Rectal smooth muscle tissue (tissue), 1 donor: ENCODE measurements around the gene DCDC2B.

Experiments used
- H3K27ac ChIP-seq: one replicate; pipeline ENCODE4 v1.7.0; 2013; ENCODE audit warnings: low read depth, low read length, inconsistent platforms
- H3K27me3 ChIP-seq: one replicate; pipeline ENCODE4 v1.7.0; 2013; ENCODE audit warnings: low read length; ENCODE audit not compliant: control insufficient read depth, insufficient read depth
- H3K36me3 ChIP-seq: one replicate; pipeline ENCODE4 v1.7.0; 2013; ENCODE audit warnings: low read length; ENCODE audit not compliant: control insufficient read depth, insufficient read depth
- H3K4me1 ChIP-seq: one replicate; pipeline ENCODE4 v1.7.0; 2013; ENCODE audit warnings: low read length; ENCODE audit not compliant: control insufficient read depth, insufficient read depth
- H3K4me3 ChIP-seq: one replicate; pipeline ENCODE4 v1.7.0; 2013; ENCODE audit warnings: low read length
- H3K9ac ChIP-seq: one replicate; pipeline ENCODE4 v1.7.0; 2013; ENCODE audit warnings: low read length

Gene DCDC2B

GRCh38 chr1:32220746-32221580 lies 12.1 kb downstream of the DCDC2B start:
- H3K36me3 ChIP-seq, result peaks cover 9% of the 10 kb centered on the region
- H3K27ac ChIP-seq, result no peak overlapping the region
- H3K9ac ChIP-seq, result no peak overlapping the region
- no peaks in the 10 kb centered on the region for H3K27me3 ChIP-seq
- peak overlapping the region; percentile 97 for H3K4me3 ChIP-seq
- peaks cover 12% of the 10 kb centered on the region for H3K4me1 ChIP-seq

- H3K4me1 ChIP-seq, result peaks cover 12% of the 10 kb centered on the region
- H3K9ac ChIP-seq, result peak overlapping the region; percentile 27
- no peaks in the 10 kb centered on the region for H3K27me3 ChIP-seq
- H3K4me3 ChIP-seq, result peak overlapping the region; percentile 97
- peak overlapping the region; percentile 94 for H3K27ac ChIP-seq
- H3K36me3 ChIP-seq, result peaks cover 5% of the 10 kb centered on the region
Observed at GRCh38 chr1:32221581-32221979, 12.7 kb downstream of the DCDC2B start.

GRCh38 chr1:32221980-32222755 lies 13.3 kb downstream of the DCDC2B start, which contains the start of the genes EIF3I and TMEM234:
TSS of gene EIF3I (plus strand) at chr1:32222407. CDS start at chr1:32222442, 35 bp downstream.
TSS of gene TMEM234 (minus strand) at chr1:32222353. CDS start at chr1:32222322, 31 bp downstream.
- Histone ChIP-seq H3K9ac (peak within 1 kb of the TSS; percentile 93), H3K27me3 (no peaks in the 10 kb centered on the region), H3K4me3 (peak within 1 kb of the TSS; percentile 97), H3K4me1 (peaks cover 12% of the 10 kb centered on the region), H3K27ac (peak within 1 kb of the TSS; percentile 94), H3K36me3 (no peaks in the 10 kb centered on the region)

DNA sequence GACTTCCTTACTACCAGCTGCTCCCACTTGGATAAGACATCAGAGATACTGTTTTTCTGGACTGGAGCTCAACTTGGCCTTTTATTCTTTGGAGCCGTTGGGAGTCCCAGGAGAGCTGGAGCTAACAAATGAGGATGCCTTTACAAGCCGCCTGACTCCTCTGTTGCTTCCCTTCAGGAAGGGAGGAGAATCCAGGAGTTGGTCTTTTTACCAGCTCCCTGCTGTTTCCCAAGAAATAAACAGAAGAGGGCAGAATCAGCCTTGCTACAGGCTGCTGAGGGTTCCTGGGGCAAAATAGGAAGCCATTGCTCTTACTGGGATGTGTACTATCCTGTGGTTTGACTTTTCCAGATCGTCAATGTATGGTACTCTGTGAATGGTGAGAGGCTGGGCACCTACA lies 14.8 kb downstream of the DCDC2B start:
- H3K36me3 ChIP-seq, result peaks cover 10% of the 10 kb centered on the region
- no peak overlapping the region for H3K4me3 ChIP-seq
- H3K27me3 ChIP-seq, result no peaks in the 10 kb centered on the region
- peaks cover 12% of the 10 kb centered on the region for H3K4me1 ChIP-seq
- H3K27ac ChIP-seq, result no peak overlapping the region
- no peak overlapping the region for H3K9ac ChIP-seq

GRCh38 chr1:32224285-32224684 lies 15.4 kb downstream of the DCDC2B start:
- H3K27me3 ChIP-seq, result no peaks in the 10 kb centered on the region
- peaks cover 15% of the 10 kb centered on the region for H3K36me3 ChIP-seq
- H3K9ac ChIP-seq, result no peak overlapping the region
- peaks cover 12% of the 10 kb centered on the region for H3K4me1 ChIP-seq
- H3K27ac ChIP-seq, result no peak overlapping the region
- no peak overlapping the region for H3K4me3 ChIP-seq

GRCh38 chr1:32228771-32229170 lies 19.9 kb downstream of the DCDC2B start:
- H3K27ac ChIP-seq, result no peak overlapping the region
- no peaks in the 10 kb centered on the region for H3K27me3 ChIP-seq
- H3K36me3 ChIP-seq, result peaks cover 24% of the 10 kb centered on the region
- no peak overlapping the region for H3K4me3 ChIP-seq
- H3K4me1 ChIP-seq, result no peaks in the 10 kb centered on the region
- H3K9ac ChIP-seq, result no peak overlapping the region

GRCh38 chr1:32231843-32232432 lies 23.0 kb downstream of the DCDC2B start:
- H3K9ac ChIP-seq, result no peak overlapping the region
- no peaks in the 10 kb centered on the region for H3K4me1 ChIP-seq
- no peak overlapping the region for H3K27ac ChIP-seq
- H3K4me3 ChIP-seq, result no peak overlapping the region
- H3K36me3 ChIP-seq, result peaks cover 24% of the 10 kb centered on the region
- no peaks in the 10 kb centered on the region for H3K27me3 ChIP-seq

DNA sequence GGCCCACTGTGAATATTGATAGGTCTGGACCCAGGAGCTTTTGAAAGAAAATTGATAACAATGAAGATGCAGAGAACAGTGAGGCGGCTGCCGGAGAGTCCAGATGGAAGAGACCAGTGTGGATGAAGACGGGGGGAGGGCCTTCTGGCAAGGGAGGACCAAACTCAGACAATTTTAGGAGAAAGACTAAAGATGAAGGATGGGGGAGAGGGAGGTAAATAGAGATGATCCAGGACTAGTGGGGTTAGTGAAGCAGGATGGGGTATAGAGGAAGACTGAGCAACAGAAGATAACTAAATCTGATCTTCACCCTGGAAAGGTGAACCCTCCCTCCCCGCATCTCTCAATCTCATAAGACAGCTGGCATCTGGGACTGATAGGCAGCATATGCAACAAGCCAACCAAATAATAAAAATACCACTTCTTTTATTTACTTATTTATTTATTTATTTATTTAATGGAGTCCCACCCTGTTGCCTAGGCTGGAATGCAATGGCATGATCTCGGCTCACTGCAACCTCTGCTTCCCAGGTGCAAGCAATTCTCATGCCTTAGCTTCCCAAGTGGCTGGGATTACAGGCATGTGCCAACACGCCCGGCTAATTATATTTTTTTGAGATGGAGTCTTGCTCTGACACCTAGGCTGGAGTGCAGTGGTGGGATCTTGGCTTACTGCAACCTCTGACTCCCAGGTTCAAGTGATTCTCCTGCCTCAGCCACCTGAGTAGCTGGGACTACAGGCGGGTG lies 23.8 kb downstream of the DCDC2B start:
- H3K4me3 ChIP-seq, result no peak overlapping the region
- H3K36me3 ChIP-seq, result peaks cover 23% of the 10 kb centered on the region
- no peak overlapping the region for H3K27ac ChIP-seq
- no peak overlapping the region for H3K9ac ChIP-seq
- H3K4me1 ChIP-seq, result no peaks in the 10 kb centered on the region
- H3K27me3 ChIP-seq, result no peaks in the 10 kb centered on the region

GRCh38 chr1:32234792-32235191 lies 25.9 kb downstream of the DCDC2B start:
- no peak overlapping the region for H3K4me3 ChIP-seq
- peaks cover 9% of the 10 kb centered on the region for H3K36me3 ChIP-seq
- H3K27ac ChIP-seq, result no peak overlapping the region
- no peaks in the 10 kb centered on the region for H3K4me1 ChIP-seq
- H3K9ac ChIP-seq, result no peak overlapping the region
- no peaks in the 10 kb centered on the region for H3K27me3 ChIP-seq

DNA sequence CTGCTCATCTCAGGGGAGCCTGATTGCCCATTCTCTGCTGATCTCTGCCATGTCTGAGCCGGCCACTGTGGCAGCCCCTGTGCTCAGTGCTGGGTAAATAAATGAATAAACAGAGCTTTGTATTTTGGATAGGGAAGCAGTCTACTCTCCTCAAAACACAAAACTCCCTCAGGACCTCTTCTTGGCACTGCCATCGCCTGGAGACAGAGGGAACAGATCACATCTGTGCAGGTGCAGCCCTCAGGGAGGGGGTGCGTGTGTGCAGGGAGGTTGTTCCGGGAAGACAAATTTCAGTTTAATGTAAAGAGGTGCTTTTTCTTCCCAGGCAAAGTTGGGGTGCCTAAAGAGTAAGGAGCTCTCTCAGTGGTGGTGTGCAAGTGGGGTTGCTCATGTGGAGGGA lies 30.4 kb downstream of the DCDC2B start:
- no peak overlapping the region for H3K4me3 ChIP-seq
- H3K9ac ChIP-seq, result no peak overlapping the region
- no peaks in the 10 kb centered on the region for H3K27me3 ChIP-seq

GRCh38 chr1:32239790-32240139 lies 30.9 kb downstream of the DCDC2B start:
- Histone ChIP-seq H3K27me3 (no peaks in the 10 kb centered on the region), H3K9ac (no peak overlapping the region), H3K4me3 (peak overlapping the region; percentile 79), H3K27ac (peak overlapping the region; percentile 75), H3K4me1 (no peaks in the 10 kb centered on the region), H3K36me3 (no peaks in the 10 kb centered on the region)

More for the DNA sequence above, 30.4 kb downstream of the DCDC2B start:
- no peaks in the 10 kb centered on the region for H3K4me1 ChIP-seq
- H3K27ac ChIP-seq, result no peak overlapping the region
- H3K36me3 ChIP-seq, result no peaks in the 10 kb centered on the region
